ENCODE measurements around the gene RPS17. TPM values are rescaled to one million over a fixed set of nuclear protein-coding genes. Genes with fewer than 3 reads are reported as not detected.

The RPS17 gene
- total RNA-seq, 4 donors from 2014 or later: 2,008 to 3,328 (median 2,462) TPM

GRCh38 chr15:82556315-82557035 is 16.2 kb upstream of the RPS17 start:
- no peak for DNase-seq (ENCODE audit: low spot score)

GRCh38 chr15:82554849-82555248 is 14.6 kb upstream of the RPS17 start:
- TF ChIP-seq CTCF (IDR thresholded peaks at IDR 0.05): no peak
- DNase-seq (ENCODE audit: low spot score) (no peak), ATAC-seq (ENCODE audit: low FRiP score) (no peak)

More at GRCh38 chr15:82556315-82557035, 16.2 kb upstream of the RPS17 start:
- TF ChIP-seq CTCF (IDR thresholded peaks at IDR 0.05): no peak
- ATAC-seq (ENCODE audit: low FRiP score): no peak

GRCh38 chr15:82554351-82554750 is 14.1 kb upstream of the RPS17 start:
- DNase-seq (ENCODE audit: low spot score) (no peak), ATAC-seq (ENCODE audit: low FRiP score) (no peak)
- TF ChIP-seq CTCF (IDR thresholded peaks at IDR 0.05): no peak

- TF ChIP-seq CTCF (IDR thresholded peaks at IDR 0.05): no peak
- no peak for ATAC-seq (ENCODE audit: low FRiP score)
- DNase-seq (ENCODE audit: low spot score): no peak
Observed at GRCh38 chr15:82553846-82554245, 13.6 kb upstream of the RPS17 start.

- no peak for TF ChIP-seq CTCF (IDR thresholded peaks at IDR 0.05)
- DNase-seq (ENCODE audit: low spot score) (no peak), ATAC-seq (ENCODE audit: low FRiP score) (no peak)
Observed at GRCh38 chr15:82552861-82553260, 12.6 kb upstream of the RPS17 start.

GRCh38 chr15:82551646-82552247 is 11.5 kb upstream of the RPS17 start:
- no peak for DNase-seq (ENCODE audit: low spot score)
- TF ChIP-seq CTCF (IDR thresholded peaks at IDR 0.05): no peak

GRCh38 chr15:82549199-82549665 is 9.0 kb upstream of the RPS17 start:
- TF ChIP-seq CTCF (IDR thresholded peaks at IDR 0.05): no peak
- DNase-seq (ENCODE audit: low spot score): no peak
- ATAC-seq (ENCODE audit: low FRiP score): no peak

More at GRCh38 chr15:82551646-82552247, 11.5 kb upstream of the RPS17 start:
- no peak for ATAC-seq (ENCODE audit: low FRiP score)

All from omental fat pad (tissue), 4 donors.